ENCODE data around the gene SRPK3. TPM values are rescaled to one million over a fixed set of nuclear protein-coding genes. Genes with fewer than 3 reads are reported as not detected.

Gene SRPK3, protein sequence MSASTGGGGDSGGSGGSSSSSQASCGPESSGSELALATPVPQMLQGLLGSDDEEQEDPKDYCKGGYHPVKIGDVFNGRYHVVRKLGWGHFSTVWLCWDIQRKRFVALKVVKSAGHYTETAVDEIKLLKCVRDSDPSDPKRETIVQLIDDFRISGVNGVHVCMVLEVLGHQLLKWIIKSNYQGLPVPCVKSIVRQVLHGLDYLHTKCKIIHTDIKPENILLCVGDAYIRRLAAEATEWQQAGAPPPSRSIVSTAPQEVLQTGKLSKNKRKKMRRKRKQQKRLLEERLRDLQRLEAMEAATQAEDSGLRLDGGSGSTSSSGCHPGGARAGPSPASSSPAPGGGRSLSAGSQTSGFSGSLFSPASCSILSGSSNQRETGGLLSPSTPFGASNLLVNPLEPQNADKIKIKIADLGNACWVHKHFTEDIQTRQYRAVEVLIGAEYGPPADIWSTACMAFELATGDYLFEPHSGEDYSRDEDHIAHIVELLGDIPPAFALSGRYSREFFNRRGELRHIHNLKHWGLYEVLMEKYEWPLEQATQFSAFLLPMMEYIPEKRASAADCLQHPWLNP
- polyA plus RNA-seq (2013), result 0.15 TPM

DNA sequence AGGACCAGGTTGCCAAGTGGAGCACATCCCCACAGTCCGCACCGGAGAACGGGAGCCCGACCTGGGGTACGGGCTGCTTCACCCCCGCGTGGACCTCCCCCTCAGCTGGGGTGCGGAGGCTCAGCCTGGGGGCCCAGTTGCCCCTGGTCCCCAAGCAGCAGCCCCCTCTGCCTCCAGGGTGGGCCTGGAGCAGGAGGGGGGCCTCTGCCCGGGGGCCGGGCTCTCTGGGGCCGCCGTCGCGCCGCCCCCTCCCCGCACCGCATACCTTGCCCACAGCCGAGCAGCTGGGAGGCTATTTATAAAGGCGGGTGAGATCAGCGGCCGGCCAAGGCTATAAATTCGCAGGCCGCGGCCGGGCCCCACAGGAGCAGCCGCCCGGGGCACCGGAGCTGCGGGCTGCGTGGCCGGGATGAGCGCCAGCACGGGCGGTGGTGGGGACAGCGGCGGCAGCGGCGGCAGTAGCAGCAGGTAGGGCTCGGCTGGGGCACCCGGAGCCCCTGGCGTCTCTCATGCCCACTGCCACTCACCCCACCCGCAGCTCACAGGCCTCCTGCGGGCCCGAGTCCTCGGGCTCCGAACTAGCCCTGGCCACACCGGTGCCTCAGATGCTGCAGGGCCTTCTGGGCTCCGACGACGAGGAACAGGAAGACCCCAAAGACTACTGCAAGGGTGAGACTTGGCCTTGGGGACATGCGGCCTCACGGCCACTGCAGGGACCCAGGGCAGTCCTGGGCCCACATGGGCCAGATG, at the start of gene SRPK3:
Gene SRPK3 (plus strand): TSS at position 364 of the 750 bp plus-strand sequence. CDS start 46 bp downstream, at position 410.
- H3K9me3 ChIP-seq (ENCODE audit: control extremely low read depth in 1 of 5, control insufficient read depth in 4 of 5, insufficient read depth in 2 of 5, low read depth in 1 of 5, low read length in 4 of 5), result no peaks in the 10 kb centered on the region
- no peak for DNase-seq
- H3K4me1 ChIP-seq (ENCODE audit: control extremely low read depth in 1 of 4, control insufficient read depth in 4 of 4, insufficient read depth in 4 of 4, low read length in 3 of 4), result peaks cover 0 to 12% (median 9%) of the 10 kb centered on the region in 4 experiments
- H3K36me3 ChIP-seq (ENCODE audit: control insufficient read depth in 4 of 4, insufficient read depth in 4 of 4, low read length in 3 of 4), result peaks cover 0 to 11% (median 4%) of the 10 kb centered on the region in 4 experiments
- CTCF ChIA-PET, result no interaction called here
- no peak within 1 kb of the TSS for H3K4me3 ChIP-seq (ENCODE audit: control insufficient read depth in 1 of 7, extremely low read depth in 1 of 7, insufficient read depth in 4 of 7, low read depth in 2 of 7, low read length in 6 of 7)
- no peak within 1 kb of the TSS for H3K27ac ChIP-seq (ENCODE audit: insufficient read depth in 1 of 2, low read depth in 1 of 2, low read length in 2 of 2, poor library complexity in 1 of 2, severe bottlenecking in 2 of 2)
- H3K27me3 ChIP-seq (replicated peaks in 2 of 5; ENCODE audit: control insufficient read depth in 4 of 5, insufficient read depth in 5 of 5, low read length in 4 of 5), result peaks cover 0 to 12% (median 0%) of the 10 kb centered on the region in 5 experiments
- 71% methylated on average over 38 of the region's 52 CpGs for WGBS (ENCODE audit: insufficient coverage)
- POLR2A ChIA-PET, result no interaction called here

DNA sequence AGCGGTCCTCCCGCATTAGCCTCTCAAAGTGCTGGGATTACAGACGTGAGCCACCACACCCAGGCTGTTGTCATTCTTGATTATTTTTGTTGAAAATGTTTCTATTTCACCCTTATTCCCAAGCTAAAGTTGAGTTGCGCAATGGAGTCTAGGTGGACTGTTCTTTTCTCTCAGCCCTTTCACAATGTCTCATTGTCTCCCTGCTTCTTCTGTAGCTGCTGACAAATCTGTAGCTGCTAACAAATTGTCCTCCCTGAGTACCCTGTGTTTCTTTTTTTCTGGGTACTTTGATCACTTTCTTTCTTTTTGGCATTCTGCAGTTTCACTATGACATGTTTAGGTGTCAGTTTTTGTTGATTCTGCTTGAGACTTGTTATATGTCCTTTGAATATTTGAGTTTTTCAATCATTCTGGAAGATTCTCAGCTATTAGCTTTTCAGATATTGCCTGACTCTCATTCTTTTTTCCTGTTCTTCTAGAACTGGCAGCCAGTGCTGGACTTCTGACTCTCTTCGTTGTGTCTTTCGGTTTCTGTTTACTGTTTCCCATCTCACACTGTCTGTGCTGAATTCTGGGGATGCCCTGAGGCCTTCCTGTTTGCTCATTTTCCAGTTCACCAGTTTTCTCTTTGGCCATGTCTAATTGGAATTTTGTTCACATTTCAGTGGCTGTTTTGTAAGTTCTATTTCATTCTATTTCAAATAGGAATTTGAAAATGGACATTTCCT, 49.6 kb upstream of the SRPK3 start:
- no peak overlapping the region for H3K4me3 ChIP-seq (ENCODE audit: control insufficient read depth in 1 of 7, extremely low read depth in 1 of 7, insufficient read depth in 4 of 7, low read depth in 2 of 7, low read length in 6 of 7)
- no peak overlapping the region for H3K27ac ChIP-seq (ENCODE audit: insufficient read depth in 1 of 2, low read depth in 1 of 2, low read length in 2 of 2, poor library complexity in 1 of 2, severe bottlenecking in 2 of 2)
- DNase-seq, result no peak
- H3K4me1 ChIP-seq (ENCODE audit: control extremely low read depth in 1 of 4, control insufficient read depth in 4 of 4, insufficient read depth in 4 of 4, low read length in 3 of 4), result peaks cover 0 to 17% (median 15%) of the 10 kb centered on the region in 4 experiments
- peaks cover 0 to 12% (median 0%) of the 10 kb centered on the region in 5 experiments for H3K9me3 ChIP-seq (ENCODE audit: control extremely low read depth in 1 of 5, control insufficient read depth in 4 of 5, insufficient read depth in 2 of 5, low read depth in 1 of 5, low read length in 4 of 5)
- 94% methylated on average over 3 of the region's 6 CpGs for WGBS (ENCODE audit: insufficient coverage)
- peaks cover 0 to 5% (median 0%) of the 10 kb centered on the region in 5 experiments for H3K27me3 ChIP-seq (replicated peaks in 2 of 5; ENCODE audit: control insufficient read depth in 4 of 5, insufficient read depth in 5 of 5, low read length in 4 of 5)
- peaks cover 0 to 2% (median 0%) of the 10 kb centered on the region in 4 experiments for H3K36me3 ChIP-seq (ENCODE audit: control insufficient read depth in 4 of 4, insufficient read depth in 4 of 4, low read length in 3 of 4)
- ChIA-PET CTCF (no interaction called here), POLR2A (no interaction called here)

DNA sequence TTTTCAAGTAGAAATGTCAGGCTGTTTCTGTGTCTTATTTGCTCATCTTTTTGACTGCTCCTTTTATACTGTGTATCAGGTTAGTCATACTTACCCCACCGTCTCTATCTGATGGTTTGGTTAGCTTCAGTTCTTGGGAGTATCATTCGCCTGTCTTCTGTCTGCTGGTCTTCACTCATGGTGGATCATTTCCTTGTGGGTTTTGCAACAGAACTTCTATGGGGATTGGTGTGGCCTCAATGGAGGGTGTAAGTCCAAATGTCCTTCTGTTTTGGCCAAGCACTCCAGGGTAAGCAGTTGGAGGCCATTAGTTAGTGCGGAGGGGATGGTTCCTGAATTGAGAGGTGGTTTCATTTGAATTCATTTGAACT, 49.0 kb upstream of the SRPK3 start:
- Histone ChIP-seq H3K4me3 (ENCODE audit: control insufficient read depth in 1 of 7, extremely low read depth in 1 of 7, insufficient read depth in 4 of 7, low read depth in 2 of 7, low read length in 6 of 7) (no peak overlapping the region), H3K27ac (ENCODE audit: insufficient read depth in 1 of 2, low read depth in 1 of 2, low read length in 2 of 2, poor library complexity in 1 of 2, severe bottlenecking in 2 of 2) (no peak overlapping the region), H3K4me1 (ENCODE audit: control extremely low read depth in 1 of 4, control insufficient read depth in 4 of 4, insufficient read depth in 4 of 4, low read length in 3 of 4) (peaks cover 0 to 12% (median 10%) of the 10 kb centered on the region in 4 experiments), H3K27me3 (replicated peaks in 2 of 5; ENCODE audit: control insufficient read depth in 4 of 5, insufficient read depth in 5 of 5, low read length in 4 of 5) (peaks cover 0 to 5% (median 0%) of the 10 kb centered on the region in 5 experiments), H3K9me3 (ENCODE audit: control extremely low read depth in 1 of 5, control insufficient read depth in 4 of 5, insufficient read depth in 2 of 5, low read depth in 1 of 5, low read length in 4 of 5) (peaks cover 0 to 12% (median 0%) of the 10 kb centered on the region in 5 experiments), H3K36me3 (ENCODE audit: control insufficient read depth in 4 of 4, insufficient read depth in 4 of 4, low read length in 3 of 4) (peaks cover 0 to 4% (median 0%) of the 10 kb centered on the region in 4 experiments)
- no peak for DNase-seq
- 80% methylated on average over 1 of the region's 3 CpGs for WGBS (ENCODE audit: insufficient coverage)
- POLR2A ChIA-PET, result no interaction called here
- CTCF ChIA-PET, result no interaction called here

DNA sequence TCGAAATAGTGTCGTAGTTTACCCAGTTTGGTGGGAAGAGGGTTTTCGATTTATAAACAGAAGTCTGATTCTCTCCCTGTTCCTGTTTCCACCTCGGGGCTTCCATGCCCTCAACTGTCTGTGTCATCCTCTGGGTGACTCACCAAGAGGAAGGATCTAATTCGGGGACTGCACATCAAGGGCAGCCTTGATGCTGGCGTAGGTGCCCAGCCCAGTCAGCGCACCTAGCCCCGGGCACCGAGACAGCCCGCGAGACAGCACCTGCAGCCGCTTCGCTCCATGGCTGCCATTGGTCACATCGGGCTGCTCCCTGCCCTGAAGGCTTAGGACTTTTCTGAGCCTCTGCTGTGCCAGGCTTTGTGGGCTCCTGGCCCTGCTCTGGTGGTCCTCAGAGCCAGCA, 48.4 kb upstream of the SRPK3 start:
- H3K27me3 ChIP-seq (replicated peaks in 2 of 5; ENCODE audit: control insufficient read depth in 4 of 5, insufficient read depth in 5 of 5, low read length in 4 of 5), result peaks cover 0 to 5% (median 0%) of the 10 kb centered on the region in 5 experiments
- ChIA-PET POLR2A (no interaction called here), CTCF (no interaction called here)
- H3K36me3 ChIP-seq (ENCODE audit: control insufficient read depth in 4 of 4, insufficient read depth in 4 of 4, low read length in 3 of 4), result peaks cover 0 to 7% (median 0%) of the 10 kb centered on the region in 4 experiments
- H3K27ac ChIP-seq (ENCODE audit: insufficient read depth in 1 of 2, low read depth in 1 of 2, low read length in 2 of 2, poor library complexity in 1 of 2, severe bottlenecking in 2 of 2), result no peak overlapping the region
- H3K4me1 ChIP-seq (ENCODE audit: control extremely low read depth in 1 of 4, control insufficient read depth in 4 of 4, insufficient read depth in 4 of 4, low read length in 3 of 4), result peaks cover 0 to 6% (median 4%) of the 10 kb centered on the region in 4 experiments
- WGBS (ENCODE audit: insufficient coverage), result 94% methylated on average over 14 of the region's 14 CpGs
- no peak overlapping the region for H3K4me3 ChIP-seq (ENCODE audit: control insufficient read depth in 1 of 7, extremely low read depth in 1 of 7, insufficient read depth in 4 of 7, low read depth in 2 of 7, low read length in 6 of 7)
- peaks cover 0 to 12% (median 0%) of the 10 kb centered on the region in 5 experiments for H3K9me3 ChIP-seq (ENCODE audit: control extremely low read depth in 1 of 5, control insufficient read depth in 4 of 5, insufficient read depth in 2 of 5, low read depth in 1 of 5, low read length in 4 of 5)
- no peak for DNase-seq

DNA sequence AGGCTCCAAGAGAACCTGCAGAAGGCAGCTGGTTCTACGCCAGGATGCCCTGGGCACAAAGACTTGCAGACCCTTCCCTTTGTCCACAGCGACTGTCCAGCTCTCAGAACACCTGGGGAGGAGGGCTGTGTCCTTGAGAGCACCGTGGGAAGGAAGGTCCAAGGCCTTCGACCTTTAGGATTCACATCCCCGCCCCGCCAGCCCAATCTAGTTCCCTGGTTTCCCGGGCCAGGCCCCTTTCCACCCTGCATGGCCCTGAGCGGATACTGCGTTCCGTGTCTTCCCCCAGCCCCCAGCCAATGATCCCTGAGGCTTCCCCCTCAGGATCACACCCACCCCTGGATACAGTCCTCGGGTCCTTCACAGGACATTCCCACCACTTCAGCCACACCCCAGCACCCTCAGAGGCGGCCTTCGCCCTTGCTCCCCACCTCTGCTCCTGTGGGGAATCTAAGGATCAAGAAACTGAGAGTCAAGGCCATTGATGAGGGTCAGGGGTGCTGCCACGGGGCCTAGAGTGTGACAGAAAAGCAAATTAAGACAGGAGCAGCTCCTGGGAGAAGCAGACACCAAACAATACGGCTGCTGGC, 47.1 kb upstream of the SRPK3 start:
- no peak overlapping the region for H3K4me3 ChIP-seq (ENCODE audit: control insufficient read depth in 1 of 7, extremely low read depth in 1 of 7, insufficient read depth in 4 of 7, low read depth in 2 of 7, low read length in 6 of 7)
- peaks cover 0 to 12% (median 0%) of the 10 kb centered on the region in 5 experiments for H3K9me3 ChIP-seq (ENCODE audit: control extremely low read depth in 1 of 5, control insufficient read depth in 4 of 5, insufficient read depth in 2 of 5, low read depth in 1 of 5, low read length in 4 of 5)
- POLR2A ChIA-PET, result no interaction called here
- WGBS (ENCODE audit: insufficient coverage), result 93% methylated on average over 11 of the region's 15 CpGs
- peaks cover 0 to 5% (median 0%) of the 10 kb centered on the region in 5 experiments for H3K27me3 ChIP-seq (replicated peaks in 2 of 5; ENCODE audit: control insufficient read depth in 4 of 5, insufficient read depth in 5 of 5, low read length in 4 of 5)
- no peaks in the 10 kb centered on the region for H3K4me1 ChIP-seq (ENCODE audit: control extremely low read depth in 1 of 4, control insufficient read depth in 4 of 4, insufficient read depth in 4 of 4, low read length in 3 of 4)
- no peak overlapping the region for H3K27ac ChIP-seq (ENCODE audit: insufficient read depth in 1 of 2, low read depth in 1 of 2, low read length in 2 of 2, poor library complexity in 1 of 2, severe bottlenecking in 2 of 2)
- peaks cover 0 to 7% (median 0%) of the 10 kb centered on the region in 4 experiments for H3K36me3 ChIP-seq (ENCODE audit: control insufficient read depth in 4 of 4, insufficient read depth in 4 of 4, low read length in 3 of 4)
- CTCF ChIA-PET, result no interaction called here
- no peak for DNase-seq

DNA sequence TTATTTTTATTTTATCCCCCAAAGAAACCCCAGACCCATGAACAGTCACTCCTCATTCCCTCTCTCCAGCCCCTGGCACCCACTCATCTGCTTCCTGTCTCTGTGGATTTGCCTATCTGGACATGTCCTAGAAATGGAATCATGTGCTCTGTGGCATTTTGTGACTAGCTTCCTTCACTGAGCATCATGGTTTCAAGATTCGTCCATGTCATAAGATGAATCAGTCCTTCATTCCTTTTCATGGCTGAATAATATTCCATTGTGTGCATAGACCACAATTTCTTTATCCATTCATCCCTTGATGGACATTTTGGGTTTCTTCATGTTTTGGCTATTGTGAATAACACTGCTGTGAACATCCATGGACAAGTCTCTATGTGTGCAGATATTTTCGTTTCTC, 46.0 kb upstream of the SRPK3 start:
- no peak overlapping the region for H3K27ac ChIP-seq (ENCODE audit: insufficient read depth in 1 of 2, low read depth in 1 of 2, low read length in 2 of 2, poor library complexity in 1 of 2, severe bottlenecking in 2 of 2)
- CTCF ChIA-PET, result interaction anchor here (0.7 to 1.6 kb wide), 2 partner anchors 9 to 201 kb away, joined by 4 to 6 read pairs; no protein-coding TSS in a partner anchor

More for the DNA sequence above, 46.0 kb upstream of the SRPK3 start:
- no peak for DNase-seq
- POLR2A ChIA-PET, result no interaction called here
- WGBS (ENCODE audit: insufficient coverage), result 100% methylated on average over 2 of the region's 2 CpGs
- no peak overlapping the region for H3K4me3 ChIP-seq (ENCODE audit: control insufficient read depth in 1 of 7, extremely low read depth in 1 of 7, insufficient read depth in 4 of 7, low read depth in 2 of 7, low read length in 6 of 7)
- peaks cover 0 to 4% (median 0%) of the 10 kb centered on the region in 4 experiments for H3K36me3 ChIP-seq (ENCODE audit: control insufficient read depth in 4 of 4, insufficient read depth in 4 of 4, low read length in 3 of 4)
- H3K9me3 ChIP-seq (ENCODE audit: control extremely low read depth in 1 of 5, control insufficient read depth in 4 of 5, insufficient read depth in 2 of 5, low read depth in 1 of 5, low read length in 4 of 5), result peaks cover 0 to 12% (median 0%) of the 10 kb centered on the region in 5 experiments
- no peaks in the 10 kb centered on the region for H3K4me1 ChIP-seq (ENCODE audit: control extremely low read depth in 1 of 4, control insufficient read depth in 4 of 4, insufficient read depth in 4 of 4, low read length in 3 of 4)
- no peaks in the 10 kb centered on the region for H3K27me3 ChIP-seq (replicated peaks in 2 of 5; ENCODE audit: control insufficient read depth in 4 of 5, insufficient read depth in 5 of 5, low read length in 4 of 5)
